NCI-H446 (cell line): ENCODE data around the gene DCDC2B.
"Not testable (repeated sequence)": the region's sequence is repeated elsewhere in the genome, so short reads cannot be mapped to it uniquely, and the experiment has no call there.

Experiments
- DNase-seq, 2 experiments: peaks; one replicate each; lab custom pipeline; 2025; lab: John Stamatoyannopoulos, UW

The DCDC2B gene

DNA sequence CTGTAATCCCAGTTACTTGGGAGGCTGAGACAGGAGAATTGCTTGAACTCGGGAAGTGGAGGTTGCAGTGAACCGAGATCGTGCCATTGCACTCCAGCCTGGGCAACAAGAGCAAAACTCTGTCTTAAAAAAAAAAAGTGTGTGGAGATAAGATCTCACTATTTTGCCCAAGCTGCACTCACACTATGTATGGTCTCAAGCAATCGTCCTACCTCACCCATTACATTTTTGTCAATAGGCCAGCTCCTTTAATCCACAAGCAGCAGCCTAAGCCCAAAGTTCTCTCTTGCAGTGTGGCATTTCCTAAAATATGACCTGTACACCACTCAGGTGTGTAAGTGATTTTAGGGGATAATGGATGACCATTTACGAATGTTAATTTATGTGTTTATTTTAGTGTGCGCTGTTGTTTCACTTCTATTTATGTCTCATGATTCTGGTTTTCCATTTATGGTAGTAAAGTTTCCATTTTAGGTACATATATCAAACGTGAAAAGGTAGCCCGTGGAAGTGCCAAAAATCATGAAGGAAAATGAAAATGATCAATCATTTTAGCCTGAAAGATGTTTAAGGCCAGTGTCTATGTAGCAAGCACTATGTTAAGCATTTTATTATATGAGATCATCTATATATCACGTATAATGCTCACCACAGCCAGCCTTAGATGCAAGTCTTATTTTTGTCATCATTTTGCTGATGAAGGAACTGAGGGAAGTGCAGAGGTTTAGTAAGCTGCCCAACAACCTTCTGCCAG lies 47.8 kb downstream of the DCDC2B start:
- no peak for DNase-seq

DNA sequence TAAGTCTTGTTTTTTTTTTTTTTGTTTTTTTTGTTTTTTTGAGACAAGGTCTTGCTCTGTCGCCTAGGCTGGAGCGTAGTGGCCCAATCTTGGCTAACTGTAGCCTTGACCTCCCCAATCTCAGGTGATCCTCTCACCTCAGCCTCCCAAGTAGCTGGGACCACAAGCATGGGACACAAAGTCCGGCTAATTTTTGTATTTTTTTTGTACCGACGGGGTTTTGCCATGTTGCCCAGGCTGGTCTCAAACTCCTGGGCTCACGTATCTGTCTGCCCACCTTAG lies 48.3 kb downstream of the DCDC2B start:
- no peak for DNase-seq

DNA sequence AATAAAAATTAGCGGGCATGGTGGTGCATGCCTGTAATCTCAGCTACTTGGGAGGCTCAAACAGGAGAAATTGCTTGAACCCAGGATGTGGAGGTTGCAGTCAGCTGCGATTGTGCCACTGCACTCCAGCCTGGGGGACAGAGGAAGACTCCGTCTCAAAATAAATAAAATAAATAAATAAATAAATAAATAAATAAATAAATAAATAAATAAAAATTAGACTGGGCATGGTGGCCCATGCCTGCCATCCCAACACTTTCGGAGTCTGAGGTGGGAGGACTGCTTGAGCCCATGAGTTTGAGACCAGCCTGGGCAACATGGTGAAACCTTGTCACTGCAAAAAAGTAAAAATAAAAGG lies 54.3 kb downstream of the DCDC2B start:
- not testable (repeated sequence) for DNase-seq

DNA sequence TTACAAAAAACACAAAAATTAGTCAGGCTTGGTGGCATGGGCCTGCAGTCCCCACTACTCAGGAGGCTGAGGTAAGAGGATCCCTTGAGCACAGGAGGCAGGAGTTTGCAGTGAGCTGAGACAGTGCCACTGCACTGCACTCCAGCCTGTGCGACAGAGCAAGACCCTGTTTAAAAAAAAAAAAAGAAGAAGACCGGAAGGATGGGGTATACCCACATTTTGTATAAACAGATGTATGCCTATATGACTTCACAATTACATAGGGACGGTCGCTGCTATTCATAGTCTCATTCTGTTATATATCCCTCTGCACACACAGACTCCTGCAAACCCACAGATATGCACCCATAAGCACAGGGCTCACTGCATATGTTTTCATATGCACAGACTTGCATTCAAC lies 54.9 kb downstream of the DCDC2B start:
- no peak for DNase-seq
